ENCODE data around the gene SYNE3.

GRCh38 chr14:95478818-95479217 is 37.6 kb downstream of the SYNE3 start:
- TF ChIP-seq CTCF (IDR thresholded peaks at IDR 0.05), result no peak
- no peak for TF ChIP-seq POLR2A (IDR thresholded peaks at IDR 0.05)
